B cell (primary cell): ENCODE results near the gene CPS1. TPM values are rescaled to one million over a fixed set of nuclear protein-coding genes. Genes with fewer than 3 reads are reported as not detected.

Experiments
- ATAC-seq: fragments of 200-7000 bp; cut with Tn5 transposase; one replicate; pipeline ENCODE4 v1.10.0; 2021; ENCODE audit warnings: low read depth, mild to moderate bottlenecking, moderate number of reproducible peaks, moderate library complexity
- CTCF ChIA-PET: fragments of 350-600 bp; sonication (Branson Sonifier 250); formaldehyde crosslinking; loops from one replicate; lab custom pipeline; 2021; ENCODE audit warnings: antibody characterized with exemption, inconsistent platforms; lab: Charles Lee
- POLR2A ChIA-PET: fragments of 350-600 bp; sonication (Branson Sonifier 250); formaldehyde crosslinking; loops from one replicate; lab custom pipeline; 2021; ENCODE audit warnings: antibody characterized with exemption; lab: Charles Lee
- DNase-seq: peaks from one replicate; pipeline ENCODE4 v3.0.0; 2013
- H2AFZ ChIP-seq: 2 replicates; pipeline ENCODE4 v1.6.1; 2012; ENCODE audit warnings: mild to moderate bottlenecking, low read depth, low read length; ENCODE audit not compliant: insufficient read depth, poor library complexity, severe bottlenecking
- H3K27ac ChIP-seq, 2 donors: 1 replicate in 1 of 2; 2 replicates in 1 of 2; pipeline ENCODE4 v1.5.1; 2012 to 2013; ENCODE audit warnings: low read length in 2 of 2, mild to moderate bottlenecking in 2 of 2, moderate library complexity in 1 of 2
- H3K27me3 ChIP-seq, 4 experiments: fragments of 200-600 bp in 1 of 4; sonication (generic) in 1 of 4; replicated peaks in 1 of 4; 1 replicate in 2 of 4; 2 replicates in 2 of 4; pipeline versions ENCODE4 v1.6.1 to v1.7.0; 2013 to 2016; ENCODE audit warnings: low read length in 3 of 4, mild to moderate bottlenecking in 2 of 4, mixed read lengths in 1 of 4, moderate library complexity in 1 of 4; ENCODE audit not compliant: insufficient read depth in 4 of 4, control insufficient read depth in 3 of 4; ENCODE audit errors: control extremely low read depth in 1 of 4
- H3K36me3 ChIP-seq, 2 experiments: replicated peaks in 1 of 2; 1 replicate in 1 of 2; 2 replicates in 1 of 2; pipeline versions ENCODE4 v1.6.1 to v1.7.1; 2013; ENCODE audit warnings: low read length in 1 of 2; ENCODE audit not compliant: insufficient read depth in 2 of 2, control insufficient read depth in 1 of 2; ENCODE audit errors: control extremely low read depth in 1 of 2, extremely low read depth in 1 of 2
- H3K4me1 ChIP-seq, 2 donors: fragments of 200-600 bp in 1 of 2; sonication (generic) in 1 of 2; 1 replicate in 1 of 2; 2 replicates in 1 of 2; pipeline versions ENCODE4 v1.5.1 to v1.6.1; 2013 to 2017; ENCODE audit warnings: low read length in 2 of 2; ENCODE audit not compliant: control insufficient read depth in 2 of 2, insufficient read depth in 2 of 2
- H3K4me2 ChIP-seq: replicated peaks from 2 replicates; pipeline ENCODE3; 2012; ENCODE audit warnings: mild to moderate bottlenecking, low read depth, low read length; ENCODE audit not compliant: poor library complexity, severe bottlenecking
- H3K4me3 ChIP-seq, 5 experiments: fragments of 200-600 bp in 1 of 5; sonication (generic) in 1 of 5; 1 replicate in 3 of 5; 2 replicates in 2 of 5; pipeline versions ENCODE4 v1.5.1 to v1.7.0; 2011 to 2016; ENCODE audit warnings: low read length in 4 of 5, mild to moderate bottlenecking in 4 of 5, low read depth in 2 of 5, control low read depth in 1 of 5, moderate library complexity in 1 of 5; ENCODE audit not compliant: insufficient read depth in 1 of 5; ENCODE audit errors: control extremely low read depth in 1 of 5, extremely low read depth in 1 of 5
- H3K79me2 ChIP-seq: fragments of 200-600 bp; sonication (generic); one replicate; pipeline ENCODE4 v1.6.0; 2016; ENCODE audit warnings: low read length; ENCODE audit not compliant: control insufficient read depth, insufficient read depth
- H3K9ac ChIP-seq: fragments of 200-600 bp; sonication (generic); 2 replicates; pipeline ENCODE4 v1.6.1; 2017; ENCODE audit warnings: mild to moderate bottlenecking, low read length, moderate library complexity
- H3K9me3 ChIP-seq, 3 donors: one replicate each; pipeline versions ENCODE4 v1.6.1 to v1.7.1; 2013; ENCODE audit warnings: low read length in 2 of 3; ENCODE audit not compliant: control insufficient read depth in 2 of 3, insufficient read depth in 1 of 3; ENCODE audit errors: control extremely low read depth in 1 of 3
- H4K20me1 ChIP-seq: 2 replicates; pipeline ENCODE4 v1.6.0; 2012; ENCODE audit warnings: mild to moderate bottlenecking, low read length; ENCODE audit not compliant: insufficient read depth, control insufficient read depth, poor library complexity, severe bottlenecking
- H3K27ac Mint-ChIP-seq: one replicate; pipeline ENCODE4 v1.8.0; 2021; ENCODE audit warnings: mixed read lengths
- H3K27me3 Mint-ChIP-seq: one replicate; pipeline ENCODE4 v1.8.0; 2021; ENCODE audit warnings: mixed read lengths
- H3K4me1 Mint-ChIP-seq: one replicate; pipeline ENCODE4 v1.8.0; 2021; ENCODE audit warnings: mixed read lengths
- H3K4me3 Mint-ChIP-seq: one replicate; pipeline ENCODE4 v1.8.0; 2021; ENCODE audit warnings: mixed read lengths
- H3K9me3 Mint-ChIP-seq: one replicate; pipeline ENCODE4 v1.8.0; 2022; ENCODE audit warnings: mixed read lengths; ENCODE audit not compliant: insufficient read depth
- EZH2 ChIP-seq: IDR thresholded peaks from 2 replicates; pipeline ENCODE4 v1.6.1; 2012; ENCODE audit warnings: borderline replicate concordance, low read depth, mild to moderate bottlenecking, moderate library complexity, low read length; ENCODE audit not compliant: insufficient read depth, poor library complexity, severe bottlenecking
- WGBS: methylation state at CpG from one replicate; pipeline ENCODE4 v1.1.5; 2013; ENCODE audit warnings: missing lambda C conversion rate; ENCODE audit not compliant: insufficient coverage; 5-methylcytosine and 5-hydroxymethylcytosine counted together
- intact Hi-C: fragments of 100-400 bp; cut with micrococcal nuclease; formaldehyde crosslinking; loops from one replicate; pipeline ENCODE4 v1.10.0; 2022
- polyA plus RNA-seq: library from polyadenylated mRNA; depleted of rRNA; stranded (reverse); fragments of >200 nt; gene quantifications from 2 replicates; pipeline ENCODE4 v1.2.3, GENCODE V29; 2012
- total RNA-seq, 2 donors: library from RNA; stranded (reverse); fragments of 120-200 nt in 1 of 2; gene quantifications; 1 replicate in 1 of 2; 2 replicates in 1 of 2; pipeline versions ENCODE4 v1.2.3 to v1.2.4, GENCODE V29; 2013 to 2022
- TF ChIP-seq, protein P1 (sequence below): fragments of 200-600 bp; IDR thresholded peaks from one replicate; pipeline ENCODE4 v1.8.0; 2022; ENCODE audit warnings: antibody characterized with exemption, mild to moderate bottlenecking

The CPS1 gene
- total and polyA plus RNA-seq, 2 donors (not counting 1 experiment from before 2014, with no cell fraction given), result 0.12 to 0.25 TPM

DNA sequence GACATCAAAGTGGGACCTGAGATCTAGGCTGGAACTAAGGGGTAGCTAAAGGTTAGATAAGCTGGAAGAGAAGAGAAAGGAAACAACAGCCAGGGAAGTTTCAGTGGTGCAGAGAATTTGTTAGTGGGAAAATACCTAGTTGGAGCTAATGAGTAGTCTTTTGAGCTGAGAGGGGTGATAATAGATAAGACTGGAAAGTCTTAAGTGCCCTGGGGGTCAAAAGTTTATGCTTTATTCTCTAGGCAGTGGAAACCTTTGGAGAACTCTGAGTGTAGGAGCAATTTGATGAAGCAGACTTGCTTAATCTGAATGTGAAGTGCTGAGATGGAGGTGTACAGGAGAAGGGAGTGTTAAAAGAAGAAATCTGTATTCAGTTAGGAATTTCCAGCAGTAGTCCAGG lies 90.8 kb downstream of the CPS1 start:
- TF ChIP-seq, protein P1, sequence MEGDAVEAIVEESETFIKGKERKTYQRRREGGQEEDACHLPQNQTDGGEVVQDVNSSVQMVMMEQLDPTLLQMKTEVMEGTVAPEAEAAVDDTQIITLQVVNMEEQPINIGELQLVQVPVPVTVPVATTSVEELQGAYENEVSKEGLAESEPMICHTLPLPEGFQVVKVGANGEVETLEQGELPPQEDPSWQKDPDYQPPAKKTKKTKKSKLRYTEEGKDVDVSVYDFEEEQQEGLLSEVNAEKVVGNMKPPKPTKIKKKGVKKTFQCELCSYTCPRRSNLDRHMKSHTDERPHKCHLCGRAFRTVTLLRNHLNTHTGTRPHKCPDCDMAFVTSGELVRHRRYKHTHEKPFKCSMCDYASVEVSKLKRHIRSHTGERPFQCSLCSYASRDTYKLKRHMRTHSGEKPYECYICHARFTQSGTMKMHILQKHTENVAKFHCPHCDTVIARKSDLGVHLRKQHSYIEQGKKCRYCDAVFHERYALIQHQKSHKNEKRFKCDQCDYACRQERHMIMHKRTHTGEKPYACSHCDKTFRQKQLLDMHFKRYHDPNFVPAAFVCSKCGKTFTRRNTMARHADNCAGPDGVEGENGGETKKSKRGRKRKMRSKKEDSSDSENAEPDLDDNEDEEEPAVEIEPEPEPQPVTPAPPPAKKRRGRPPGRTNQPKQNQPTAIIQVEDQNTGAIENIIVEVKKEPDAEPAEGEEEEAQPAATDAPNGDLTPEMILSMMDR, result no peak
- TF ChIP-seq EZH2, result no peak
- ChIA-PET POLR2A (no interaction called here), CTCF (no interaction called here)
- no peak overlapping the region for H3K4me3 Mint-ChIP-seq
- no peaks in the 10 kb centered on the region for H3K27me3 ChIP-seq
- no peak overlapping the region for H3K27ac Mint-ChIP-seq
- H3K36me3 ChIP-seq, result no peaks in the 10 kb centered on the region
- intact Hi-C loops, result no loop called here
- H2AFZ ChIP-seq, result no peak overlapping the region
- H3K9me3 Mint-ChIP-seq, result no peaks in the 10 kb centered on the region
- H3K4me1 ChIP-seq, result no peaks in the 10 kb centered on the region
- H3K9ac ChIP-seq, result no peak overlapping the region
- H3K79me2 ChIP-seq, result no peaks in the 10 kb centered on the region
- peaks cover 5% of the 10 kb centered on the region for H3K27me3 Mint-ChIP-seq
- no peak overlapping the region for H3K27ac ChIP-seq
- DNase-seq, result no peak
- H3K4me3 ChIP-seq, result no peak overlapping the region
- H3K4me2 ChIP-seq, result no peak overlapping the region
- H4K20me1 ChIP-seq, result no peaks in the 10 kb centered on the region
- H3K9me3 ChIP-seq, result no peaks in the 10 kb centered on the region
- no peaks in the 10 kb centered on the region for H3K4me1 Mint-ChIP-seq
- no peak for ATAC-seq

DNA sequence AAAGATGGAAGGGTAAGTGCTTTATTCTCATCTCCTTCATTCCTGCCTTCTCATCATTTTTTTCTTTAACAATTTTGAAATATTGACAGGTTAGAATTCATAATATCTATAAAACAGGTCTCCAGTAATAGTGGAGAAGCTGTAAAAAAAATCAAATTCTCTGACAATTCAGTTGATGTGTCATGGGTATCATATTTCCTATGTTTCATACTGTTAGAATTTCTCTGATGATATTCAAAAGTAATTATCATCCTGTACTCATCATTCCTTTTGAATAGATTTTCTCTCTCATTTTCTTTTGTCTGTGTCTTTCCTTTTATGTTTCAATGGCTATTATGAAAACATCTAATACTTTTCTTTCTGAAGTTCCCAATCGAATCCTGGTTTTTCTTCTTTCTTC lies 97.7 kb downstream of the CPS1 start:
- Mint-ChIP-seq H3K9me3 (no peaks in the 10 kb centered on the region), H3K27me3 (no peaks in the 10 kb centered on the region), H3K4me3 (no peak overlapping the region), H3K4me1 (no peaks in the 10 kb centered on the region), H3K27ac (no peak overlapping the region)
- no peak for ATAC-seq
- Histone ChIP-seq H3K79me2 (no peaks in the 10 kb centered on the region), H2AFZ (no peak overlapping the region), H4K20me1 (no peaks in the 10 kb centered on the region), H3K9me3 (no peaks in the 10 kb centered on the region), H3K36me3 (no peaks in the 10 kb centered on the region), H3K27me3 (no peaks in the 10 kb centered on the region), H3K4me2 (no peak overlapping the region), H3K27ac (no peak overlapping the region), H3K4me1 (no peaks in the 10 kb centered on the region), H3K9ac (no peak overlapping the region), H3K4me3 (no peak overlapping the region)
- DNase-seq, result no peak
- TF ChIP-seq, protein P1, result no peak
- TF ChIP-seq EZH2, result no peak
- intact Hi-C loops, result no loop called here
- no CpG with 5 or more reads among the region's 1 CpG for WGBS
- ChIA-PET POLR2A (no interaction called here), CTCF (no interaction called here)
